Middle frontal gyrus (tissue), 1 donor: ENCODE results near the gene SMPD4.
"Not testable (repeated sequence)": the region's sequence is repeated elsewhere in the genome, so short reads cannot be mapped to it uniquely, and the experiment has no call there.

Experiments used
- DNase-seq: peaks from one replicate; pipeline ENCODE4 v3.0.0-alpha.2; 2015; ENCODE audit warnings: low spot score; ENCODE audit errors: extremely low spot score

The SMPD4 gene

GRCh38 chr2:130181325-130181879 is at the start of gene SMPD4:
Gene SMPD4, minus strand, starts transcription at chr2:130181602. Its CDS starts 5,010 bp downstream, at chr2:130176592.
- peak; percentile 91 for DNase-seq

GRCh38 chr2:130230907-130231306 is 49.5 kb upstream of the SMPD4 start:
- DNase-seq: not testable (repeated sequence)

GRCh38 chr2:130230376-130230775 is 49.0 kb upstream of the SMPD4 start:
- not testable (repeated sequence) for DNase-seq

- DNase-seq: not testable (repeated sequence)
Measured at GRCh38 chr2:130229161-130229510, 47.7 kb upstream of the SMPD4 start.

GRCh38 chr2:130228467-130229160 is 47.2 kb upstream of the SMPD4 start:
- DNase-seq: not testable (repeated sequence)

- DNase-seq: not testable (repeated sequence)
Measured at GRCh38 chr2:130228005-130228404, 46.6 kb upstream of the SMPD4 start.

GRCh38 chr2:130222523-130222922 is 41.1 kb upstream of the SMPD4 start:
- not testable (repeated sequence) for DNase-seq

- DNase-seq: not testable (repeated sequence)
Measured at GRCh38 chr2:130220505-130220904, 39.1 kb upstream of the SMPD4 start.

- not testable (repeated sequence) for DNase-seq
Measured at GRCh38 chr2:130219147-130219546, 37.7 kb upstream of the SMPD4 start.

- not testable (repeated sequence) for DNase-seq
Measured at GRCh38 chr2:130207051-130207450, 25.6 kb upstream of the SMPD4 start.

- not testable (repeated sequence) for DNase-seq
Measured at GRCh38 chr2:130203150-130203549, 21.7 kb upstream of the SMPD4 start.

- DNase-seq: not testable (repeated sequence)
Measured at GRCh38 chr2:130202518-130202917, 21.1 kb upstream of the SMPD4 start.

- no peak for DNase-seq
Measured at GRCh38 chr2:130198343-130198742, 16.9 kb upstream of the SMPD4 start, which contains the start of gene TUBA3E. Gene TUBA3E, minus strand, starts transcription at chr2:130198439. Its CDS starts 79 bp downstream, at chr2:130198360.

- DNase-seq: not testable (repeated sequence)
Measured at GRCh38 chr2:130196052-130196451, 14.7 kb upstream of the SMPD4 start.

- DNase-seq: not testable (repeated sequence)
Measured at GRCh38 chr2:130195089-130195635, 13.8 kb upstream of the SMPD4 start.

- not testable (repeated sequence) for DNase-seq
Measured at GRCh38 chr2:130193824-130194223, 12.4 kb upstream of the SMPD4 start.

- DNase-seq: not testable (repeated sequence)
Measured at GRCh38 chr2:130192451-130192850, 11.0 kb upstream of the SMPD4 start.

- DNase-seq: not testable (repeated sequence)
Measured at GRCh38 chr2:130191319-130191718, 9.9 kb upstream of the SMPD4 start.

- DNase-seq: no peak
Measured at GRCh38 chr2:130190237-130190636, 8.8 kb upstream of the SMPD4 start.

- DNase-seq: not testable (repeated sequence)
Measured at GRCh38 chr2:130188958-130189357, 7.6 kb upstream of the SMPD4 start.

GRCh38 chr2:130187859-130188792 is 6.7 kb upstream of the SMPD4 start:
- DNase-seq: not testable (repeated sequence)
